Kidney epithelial cell (primary cell): Measurements from ENCODE around the gene SOST. TPM values are rescaled to one million over a fixed set of nuclear protein-coding genes. Genes with fewer than 3 reads are reported as not detected.

Experiments
- DNase-seq: peaks from one replicate; pipeline ENCODE4 v3.0.0-alpha.2; 2010; ENCODE audit warnings: low read depth
- H3K27me3 ChIP-seq: 2 replicates; pipeline ENCODE4 v1.6.0; 2011; ENCODE audit warnings: low read length; ENCODE audit not compliant: control insufficient read depth, insufficient read depth
- H3K36me3 ChIP-seq: 2 replicates; pipeline ENCODE4 v1.5.1; 2011; ENCODE audit warnings: low read length; ENCODE audit not compliant: control insufficient read depth, insufficient read depth
- H3K4me3 ChIP-seq: 2 replicates; pipeline ENCODE4 v1.5.1; 2011; ENCODE audit warnings: low read depth, mild to moderate bottlenecking, control low read depth, low read length
- total RNA-seq: library from RNA; depleted of rRNA; stranded (reverse); fragments of >200 nt; gene quantifications from 2 replicates; pipeline ENCODE4 v1.2.3, GENCODE V29; 2015
- TF ChIP-seq, protein P1 (sequence below): IDR thresholded peaks from 2 replicates; pipeline ENCODE4 v1.5.1; 2011; ENCODE audit warnings: mild to moderate bottlenecking, moderate library complexity, low read length, control low read depth, inconsistent platforms; ENCODE audit not compliant: insufficient read depth, poor library complexity, severe bottlenecking

SOST gene
- total RNA-seq, 1 donor from 2014 or later: not detected

DNA sequence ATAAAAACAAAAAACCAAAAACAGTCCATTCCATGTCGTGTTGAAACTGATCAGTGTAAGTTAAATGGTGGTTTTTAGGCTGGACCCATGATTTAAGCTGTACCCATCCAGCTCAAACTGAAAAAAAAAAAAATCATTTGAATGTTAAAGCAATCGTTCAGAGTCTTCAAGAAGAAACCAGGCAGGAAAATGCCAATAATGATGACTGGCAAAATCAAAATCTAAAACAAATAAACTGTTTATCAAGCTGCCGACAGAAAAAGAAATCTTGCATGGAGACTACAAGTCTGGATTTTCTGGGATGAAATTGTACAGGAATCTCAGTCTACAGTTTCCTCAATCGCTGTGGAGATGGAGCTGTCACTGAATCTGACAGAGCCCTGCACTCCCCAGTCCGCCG, 40.7 kb downstream of the SOST start:
- Histone ChIP-seq H3K36me3 (no peaks in the 10 kb centered on the region), H3K27me3 (no peaks in the 10 kb centered on the region), H3K4me3 (no peak overlapping the region)
- TF ChIP-seq, protein P1, sequence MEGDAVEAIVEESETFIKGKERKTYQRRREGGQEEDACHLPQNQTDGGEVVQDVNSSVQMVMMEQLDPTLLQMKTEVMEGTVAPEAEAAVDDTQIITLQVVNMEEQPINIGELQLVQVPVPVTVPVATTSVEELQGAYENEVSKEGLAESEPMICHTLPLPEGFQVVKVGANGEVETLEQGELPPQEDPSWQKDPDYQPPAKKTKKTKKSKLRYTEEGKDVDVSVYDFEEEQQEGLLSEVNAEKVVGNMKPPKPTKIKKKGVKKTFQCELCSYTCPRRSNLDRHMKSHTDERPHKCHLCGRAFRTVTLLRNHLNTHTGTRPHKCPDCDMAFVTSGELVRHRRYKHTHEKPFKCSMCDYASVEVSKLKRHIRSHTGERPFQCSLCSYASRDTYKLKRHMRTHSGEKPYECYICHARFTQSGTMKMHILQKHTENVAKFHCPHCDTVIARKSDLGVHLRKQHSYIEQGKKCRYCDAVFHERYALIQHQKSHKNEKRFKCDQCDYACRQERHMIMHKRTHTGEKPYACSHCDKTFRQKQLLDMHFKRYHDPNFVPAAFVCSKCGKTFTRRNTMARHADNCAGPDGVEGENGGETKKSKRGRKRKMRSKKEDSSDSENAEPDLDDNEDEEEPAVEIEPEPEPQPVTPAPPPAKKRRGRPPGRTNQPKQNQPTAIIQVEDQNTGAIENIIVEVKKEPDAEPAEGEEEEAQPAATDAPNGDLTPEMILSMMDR: no peak
- DNase-seq: no peak

DNA sequence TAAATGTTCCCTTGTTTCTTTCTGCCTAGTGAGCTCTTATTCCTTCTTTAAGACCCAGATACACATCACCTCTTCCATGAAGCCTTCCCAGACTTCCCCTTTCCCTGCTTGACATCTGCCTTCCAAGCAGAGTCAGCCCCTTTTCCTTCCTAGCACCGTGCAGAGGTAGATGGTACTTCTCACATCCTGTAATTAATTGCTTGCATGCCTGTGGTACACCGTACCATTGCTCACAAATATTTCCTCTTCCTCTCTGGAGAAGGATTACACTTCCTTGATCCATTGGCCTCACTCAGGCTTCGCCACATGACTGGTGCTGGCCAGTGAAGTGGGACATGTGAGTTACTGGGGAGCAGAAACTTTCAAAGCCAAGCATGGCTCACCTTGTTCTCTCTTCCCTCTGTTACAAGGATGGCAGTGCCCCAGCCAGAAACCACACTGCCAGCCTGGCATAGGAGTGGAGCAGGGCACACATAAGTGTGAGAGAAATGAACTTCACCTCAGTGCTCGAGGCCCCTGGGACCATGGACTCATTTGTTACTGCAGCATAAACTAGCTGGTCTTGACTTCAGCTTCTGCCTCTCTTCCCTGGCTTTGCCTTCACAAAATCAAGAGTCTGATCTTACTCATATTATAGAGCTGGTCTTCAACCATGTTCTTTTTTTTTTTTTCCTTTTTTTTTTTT, 44.0 kb downstream of the SOST start:
- peak; percentile 90 for DNase-seq
- Histone ChIP-seq H3K4me3 (no peak overlapping the region), H3K36me3 (no peaks in the 10 kb centered on the region), H3K27me3 (no peaks in the 10 kb centered on the region)
- TF ChIP-seq, protein P1: no peak

DNA sequence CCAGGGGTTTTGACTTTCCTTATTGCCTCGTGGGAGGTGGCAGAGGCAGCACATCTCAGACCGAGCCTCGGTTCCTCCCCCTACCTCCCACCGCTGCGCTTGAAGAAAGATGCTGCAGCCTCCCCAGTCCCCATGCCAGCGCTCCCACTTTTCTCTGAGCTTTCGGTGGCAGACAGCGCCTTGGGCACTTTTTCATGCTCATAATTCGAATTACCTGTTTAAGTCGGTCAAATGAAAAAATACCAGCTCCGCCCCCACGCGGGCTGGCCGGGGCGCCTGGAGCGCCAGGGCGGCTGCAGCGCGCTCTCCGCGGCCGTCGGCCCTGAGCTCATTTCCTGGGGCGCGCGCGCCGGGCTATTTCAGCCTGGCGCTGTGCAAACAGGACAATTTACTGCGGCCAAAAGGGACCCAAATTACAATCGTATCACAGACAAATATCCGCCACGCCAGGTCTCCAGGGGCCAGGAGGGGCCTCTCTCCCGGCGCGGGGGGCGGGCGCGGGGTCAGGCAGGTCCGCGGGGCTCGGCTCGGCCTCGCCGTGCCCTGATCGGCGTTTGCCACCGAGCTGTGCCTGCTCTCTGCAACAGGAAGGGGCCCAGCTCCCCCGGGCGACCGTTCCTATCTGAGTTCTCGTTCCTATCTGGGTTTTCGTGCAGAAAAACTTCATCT, 45.0 kb downstream of the SOST start:
- H3K27me3 ChIP-seq: no peaks in the 10 kb centered on the region
- H3K4me3 ChIP-seq: peak overlapping the region; percentile 40
- TF ChIP-seq, protein P1: no peak
- H3K36me3 ChIP-seq: no peaks in the 10 kb centered on the region
- DNase-seq: no peak

DNA sequence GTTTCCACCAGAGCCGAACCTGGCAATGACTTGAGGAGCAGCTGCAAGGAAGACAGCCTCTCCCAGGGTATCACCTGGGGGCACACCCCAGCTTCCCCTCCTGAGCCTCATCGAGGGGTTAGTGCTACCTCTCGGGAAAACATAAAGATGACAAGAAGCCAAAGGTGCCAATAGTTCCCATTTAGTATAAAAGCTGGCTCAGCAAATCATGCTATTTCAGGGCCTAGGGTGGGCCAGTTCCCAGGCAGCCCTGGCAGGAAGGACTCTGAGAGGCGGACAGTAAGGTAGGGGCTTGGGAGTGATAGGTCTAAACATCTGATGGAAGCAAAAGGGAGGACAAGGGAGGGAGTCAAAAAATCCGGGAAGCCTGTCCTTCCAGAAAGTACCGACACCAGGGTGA, 46.2 kb downstream of the SOST start:
- no peaks in the 10 kb centered on the region for H3K36me3 ChIP-seq
- TF ChIP-seq, protein P1: no peak
- no peaks in the 10 kb centered on the region for H3K27me3 ChIP-seq
- H3K4me3 ChIP-seq: no peak overlapping the region
- DNase-seq: no peak

DNA sequence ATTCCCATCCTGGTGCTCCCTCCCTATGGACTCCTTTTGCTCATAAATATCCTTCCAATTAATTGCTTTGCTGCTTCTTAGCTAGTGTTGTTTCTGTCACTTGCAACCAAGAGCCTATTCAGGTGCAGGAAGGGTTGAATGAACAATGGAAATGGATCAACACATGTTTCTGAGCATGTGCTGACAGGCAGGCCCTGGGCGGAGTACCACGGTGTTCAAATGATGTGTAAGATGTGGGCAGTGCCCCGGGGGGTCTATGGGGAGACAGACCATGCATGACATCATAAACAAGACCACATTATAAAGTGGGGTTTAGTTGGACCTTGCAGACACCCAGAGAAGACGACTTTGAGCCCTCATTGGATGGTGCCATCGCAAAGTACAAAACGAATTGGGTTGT, 48.5 kb downstream of the SOST start:
- no peak for DNase-seq
- TF ChIP-seq, protein P1: no peak
- Histone ChIP-seq H3K4me3 (no peak overlapping the region), H3K27me3 (no peaks in the 10 kb centered on the region), H3K36me3 (no peaks in the 10 kb centered on the region)
